ENCODE data around the gene DCLK1.

DCLK1 gene

GRCh38 chr13:36069881-36070366 is 61.3 kb downstream of the DCLK1 start:
- Histone ChIP-seq H3K36me3 (ENCODE audit: insufficient read depth, low read length) (no peaks in the 10 kb centered on the region), H3K4me2 (ENCODE audit: low read depth, low read length, poor library complexity, severe bottlenecking) (no peak overlapping the region), H2AFZ (ENCODE audit: low read length) (no peak overlapping the region), H3K27me3 (ENCODE audit: insufficient read depth, low read length, poor library complexity, severe bottlenecking) (no peaks in the 10 kb centered on the region), H3K9me3 (ENCODE audit: insufficient read depth, low read depth, low read length) (peaks cover 4% of the 10 kb centered on the region; the same call in 1 of the 2 replicates), H3K4me1 (ENCODE audit: insufficient read depth, low read length, poor library complexity, severe bottlenecking) (no peaks in the 10 kb centered on the region), H3K79me2 (ENCODE audit: insufficient read depth, low read length) (no peaks in the 10 kb centered on the region), H4K20me1 (ENCODE audit: insufficient read depth, low read length, poor library complexity, severe bottlenecking) (no peaks in the 10 kb centered on the region), H3K9me2 (replicated peaks; ENCODE audit: low read depth, low read length) (0 out of 2 replicates have a peak, but pooled peaks cover 4% of the 10 kb centered on the region), H3K9ac (ENCODE audit: low read depth, low read length, poor library complexity, severe bottlenecking) (no peak overlapping the region), H3K4me3 (ENCODE audit: low read length, poor library complexity, severe bottlenecking) (no peak overlapping the region), H3F3A (ENCODE audit: low read depth) (no peaks in the 10 kb centered on the region)
- no peak for TF ChIP-seq EZH2phosphoT487 (IDR thresholded peaks at IDR 0.05; ENCODE audit: borderline replicate concordance)
- TF ChIP-seq, protein P1, sequence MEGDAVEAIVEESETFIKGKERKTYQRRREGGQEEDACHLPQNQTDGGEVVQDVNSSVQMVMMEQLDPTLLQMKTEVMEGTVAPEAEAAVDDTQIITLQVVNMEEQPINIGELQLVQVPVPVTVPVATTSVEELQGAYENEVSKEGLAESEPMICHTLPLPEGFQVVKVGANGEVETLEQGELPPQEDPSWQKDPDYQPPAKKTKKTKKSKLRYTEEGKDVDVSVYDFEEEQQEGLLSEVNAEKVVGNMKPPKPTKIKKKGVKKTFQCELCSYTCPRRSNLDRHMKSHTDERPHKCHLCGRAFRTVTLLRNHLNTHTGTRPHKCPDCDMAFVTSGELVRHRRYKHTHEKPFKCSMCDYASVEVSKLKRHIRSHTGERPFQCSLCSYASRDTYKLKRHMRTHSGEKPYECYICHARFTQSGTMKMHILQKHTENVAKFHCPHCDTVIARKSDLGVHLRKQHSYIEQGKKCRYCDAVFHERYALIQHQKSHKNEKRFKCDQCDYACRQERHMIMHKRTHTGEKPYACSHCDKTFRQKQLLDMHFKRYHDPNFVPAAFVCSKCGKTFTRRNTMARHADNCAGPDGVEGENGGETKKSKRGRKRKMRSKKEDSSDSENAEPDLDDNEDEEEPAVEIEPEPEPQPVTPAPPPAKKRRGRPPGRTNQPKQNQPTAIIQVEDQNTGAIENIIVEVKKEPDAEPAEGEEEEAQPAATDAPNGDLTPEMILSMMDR (conservative IDR thresholded peaks at IDR 0.05; ENCODE audit: low read length): no peak

GRCh38 chr13:36068991-36069390 is 62.2 kb downstream of the DCLK1 start:
- Histone ChIP-seq H3K9ac (ENCODE audit: low read depth, low read length, poor library complexity, severe bottlenecking) (no peak overlapping the region), H3K9me2 (replicated peaks; ENCODE audit: low read depth, low read length) (0 out of 2 replicates have a peak, but pooled peaks cover 4% of the 10 kb centered on the region), H4K20me1 (ENCODE audit: insufficient read depth, low read length, poor library complexity, severe bottlenecking) (no peaks in the 10 kb centered on the region), H3K4me2 (ENCODE audit: low read depth, low read length, poor library complexity, severe bottlenecking) (no peak overlapping the region), H3K4me3 (ENCODE audit: low read length, poor library complexity, severe bottlenecking) (no peak overlapping the region), H3F3A (ENCODE audit: low read depth) (no peaks in the 10 kb centered on the region), H3K79me2 (ENCODE audit: insufficient read depth, low read length) (no peaks in the 10 kb centered on the region), H3K27me3 (ENCODE audit: insufficient read depth, low read length, poor library complexity, severe bottlenecking) (no peaks in the 10 kb centered on the region), H3K36me3 (ENCODE audit: insufficient read depth, low read length) (no peaks in the 10 kb centered on the region), H2AFZ (ENCODE audit: low read length) (no peak overlapping the region), H3K9me3 (ENCODE audit: insufficient read depth, low read depth, low read length) (peaks cover 4% of the 10 kb centered on the region; the same call in 1 of the 2 replicates), H3K4me1 (ENCODE audit: insufficient read depth, low read length, poor library complexity, severe bottlenecking) (no peaks in the 10 kb centered on the region)
- TF ChIP-seq EZH2phosphoT487 (IDR thresholded peaks at IDR 0.05; ENCODE audit: borderline replicate concordance): no peak

DNA sequence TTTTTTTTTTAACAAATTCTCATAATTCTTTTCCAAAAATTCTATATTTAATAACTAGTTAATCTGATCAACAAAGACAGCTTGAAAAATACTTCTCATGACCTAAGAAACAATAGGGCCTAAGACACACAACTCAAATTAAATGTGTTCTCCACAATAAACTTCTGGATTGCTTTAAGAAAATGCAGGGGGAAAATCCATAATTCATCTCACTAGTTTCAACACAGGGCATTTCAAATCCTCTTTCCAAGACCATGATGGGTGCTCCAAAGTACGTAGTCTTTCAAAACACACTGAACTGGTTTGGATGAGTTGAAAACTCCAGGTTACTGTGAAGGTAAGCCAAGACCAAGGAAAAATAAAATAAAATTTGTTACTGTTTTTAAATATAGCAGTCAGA is 62.6 kb downstream of the DCLK1 start:
- Histone ChIP-seq H3K9ac (ENCODE audit: low read depth, low read length, poor library complexity, severe bottlenecking) (no peak overlapping the region), H3K4me1 (ENCODE audit: insufficient read depth, low read length, poor library complexity, severe bottlenecking) (no peaks in the 10 kb centered on the region), H4K20me1 (ENCODE audit: insufficient read depth, low read length, poor library complexity, severe bottlenecking) (no peaks in the 10 kb centered on the region), H3F3A (ENCODE audit: low read depth) (no peaks in the 10 kb centered on the region), H3K27me3 (ENCODE audit: insufficient read depth, low read length, poor library complexity, severe bottlenecking) (no peaks in the 10 kb centered on the region), H2AFZ (ENCODE audit: low read length) (no peak overlapping the region), H3K9me2 (replicated peaks; ENCODE audit: low read depth, low read length) (0 out of 2 replicates have a peak, but pooled peaks cover 4% of the 10 kb centered on the region), H3K9me3 (ENCODE audit: insufficient read depth, low read depth, low read length) (peaks cover 4% of the 10 kb centered on the region; the same call in 1 of the 2 replicates), H3K36me3 (ENCODE audit: insufficient read depth, low read length) (no peaks in the 10 kb centered on the region), H3K4me2 (ENCODE audit: low read depth, low read length, poor library complexity, severe bottlenecking) (no peak overlapping the region), H3K4me3 (ENCODE audit: low read length, poor library complexity, severe bottlenecking) (no peak overlapping the region), H3K79me2 (ENCODE audit: insufficient read depth, low read length) (no peaks in the 10 kb centered on the region)
- TF ChIP-seq EZH2phosphoT487 (IDR thresholded peaks at IDR 0.05; ENCODE audit: borderline replicate concordance): no peak
- TF ChIP-seq, protein P1 (conservative IDR thresholded peaks at IDR 0.05; ENCODE audit: low read length): no peak

Data from Loucy (cell line).